ENCODE data around the gene MPRIP. TPM values are rescaled to one million over a fixed set of nuclear protein-coding genes. Genes with fewer than 3 reads are reported as not detected.

Gene MPRIP
- total RNA-seq, 2 experiments from 2014 or later, result 196 to 207 TPM

- DNase-seq, result no peak
- ChIA-PET POLR2A (interaction anchor here (1.5 kb wide), 1 partner anchor 10 kb away, joined by 3 read pairs; no protein-coding TSS in a partner anchor), CTCF (no interaction called here)
- Mint-ChIP-seq H3K4me3 (no peak overlapping the region), H3K36me3 (ENCODE audit: low read depth) (peaks cover 4% of the 10 kb centered on the region), H3K4me1 (peaks cover 16% of the 10 kb centered on the region), H3K9me3 (no peaks in the 10 kb centered on the region), H3K27ac (no peak overlapping the region), H3K27me3 (no peaks in the 10 kb centered on the region)
Measured at GRCh38 chr17:17063546-17064122, 21.4 kb downstream of the MPRIP start.

- Mint-ChIP-seq H3K4me3 (no peak overlapping the region), H3K27ac (no peak overlapping the region), H3K27me3 (no peaks in the 10 kb centered on the region), H3K9me3 (no peaks in the 10 kb centered on the region), H3K4me1 (peaks cover 16% of the 10 kb centered on the region), H3K36me3 (ENCODE audit: low read depth) (peaks cover 4% of the 10 kb centered on the region)
- POLR2A ChIA-PET, result no interaction called here
- no peak for DNase-seq
- CTCF ChIA-PET, result no interaction called here
Measured at GRCh38 chr17:17064322-17064721, 22.1 kb downstream of the MPRIP start.

- Mint-ChIP-seq H3K27me3 (no peaks in the 10 kb centered on the region), H3K36me3 (ENCODE audit: low read depth) (peaks cover 9% of the 10 kb centered on the region), H3K27ac (no peak overlapping the region), H3K4me3 (no peak overlapping the region), H3K9me3 (peaks cover 3% of the 10 kb centered on the region), H3K4me1 (peaks cover 21% of the 10 kb centered on the region)
- no peak for DNase-seq
- ChIA-PET POLR2A (no interaction called here), CTCF (no interaction called here)
Measured at GRCh38 chr17:17066021-17066420, 23.8 kb downstream of the MPRIP start.

- H3K9me3 Mint-ChIP-seq, result peaks cover 3% of the 10 kb centered on the region
- peaks cover 18% of the 10 kb centered on the region for H3K36me3 Mint-ChIP-seq (ENCODE audit: low read depth)
- no peak for DNase-seq
- H3K27me3 Mint-ChIP-seq, result no peaks in the 10 kb centered on the region
- no peak overlapping the region for H3K4me3 Mint-ChIP-seq
- POLR2A ChIA-PET, result no interaction called here
- no peak overlapping the region for H3K27ac Mint-ChIP-seq
- H3K4me1 Mint-ChIP-seq, result peaks cover 21% of the 10 kb centered on the region
- CTCF ChIA-PET, result no interaction called here
Measured at GRCh38 chr17:17067257-17067656, 25.0 kb downstream of the MPRIP start.

GRCh38 chr17:17069849-17070248, 27.6 kb downstream of the MPRIP start:
- peaks cover 3% of the 10 kb centered on the region for H3K9me3 Mint-ChIP-seq
- DNase-seq, result no peak
- peaks cover 18% of the 10 kb centered on the region for H3K36me3 Mint-ChIP-seq (ENCODE audit: low read depth)
- H3K27ac Mint-ChIP-seq, result no peak overlapping the region
- H3K4me3 Mint-ChIP-seq, result no peak overlapping the region
- ChIA-PET POLR2A (no interaction called here), CTCF (no interaction called here)
- no peaks in the 10 kb centered on the region for H3K27me3 Mint-ChIP-seq
- peaks cover 19% of the 10 kb centered on the region for H3K4me1 Mint-ChIP-seq

- H3K27me3 Mint-ChIP-seq, result no peaks in the 10 kb centered on the region
- DNase-seq, result no peak
- H3K4me1 Mint-ChIP-seq, result peaks cover 24% of the 10 kb centered on the region
- peaks cover 18% of the 10 kb centered on the region for H3K36me3 Mint-ChIP-seq (ENCODE audit: low read depth)
- CTCF ChIA-PET, result no interaction called here
- no peak overlapping the region for H3K27ac Mint-ChIP-seq
- peaks cover 3% of the 10 kb centered on the region for H3K9me3 Mint-ChIP-seq
- no peak overlapping the region for H3K4me3 Mint-ChIP-seq
- POLR2A ChIA-PET, result no interaction called here
Measured at GRCh38 chr17:17070931-17071330, 28.7 kb downstream of the MPRIP start.

- Mint-ChIP-seq H3K4me1 (peaks cover 24% of the 10 kb centered on the region), H3K27me3 (no peaks in the 10 kb centered on the region), H3K9me3 (peaks cover 3% of the 10 kb centered on the region), H3K27ac (no peak overlapping the region), H3K4me3 (no peak overlapping the region), H3K36me3 (ENCODE audit: low read depth) (peaks cover 18% of the 10 kb centered on the region)
- ChIA-PET POLR2A (no interaction called here), CTCF (no interaction called here)
- no peak for DNase-seq
Measured at GRCh38 chr17:17071531-17072360, 29.5 kb downstream of the MPRIP start.

GRCh38 chr17:17072546-17072945, 30.3 kb downstream of the MPRIP start:
- H3K36me3 Mint-ChIP-seq (ENCODE audit: low read depth), result peaks cover 18% of the 10 kb centered on the region
- H3K27me3 Mint-ChIP-seq, result no peaks in the 10 kb centered on the region
- H3K9me3 Mint-ChIP-seq, result peaks cover 3% of the 10 kb centered on the region
- H3K4me1 Mint-ChIP-seq, result peaks cover 24% of the 10 kb centered on the region
- POLR2A ChIA-PET, result no interaction called here
- H3K27ac Mint-ChIP-seq, result no peak overlapping the region
- H3K4me3 Mint-ChIP-seq, result no peak overlapping the region
- DNase-seq, result no peak
- CTCF ChIA-PET, result no interaction called here

GRCh38 chr17:17073030-17073564, 30.8 kb downstream of the MPRIP start:
- peaks cover 24% of the 10 kb centered on the region for H3K4me1 Mint-ChIP-seq
- peaks cover 3% of the 10 kb centered on the region for H3K9me3 Mint-ChIP-seq
- H3K27ac Mint-ChIP-seq, result no peak overlapping the region
- ChIA-PET CTCF (no interaction called here), POLR2A (no interaction called here)
- H3K27me3 Mint-ChIP-seq, result no peaks in the 10 kb centered on the region
- H3K36me3 Mint-ChIP-seq (ENCODE audit: low read depth), result peaks cover 23% of the 10 kb centered on the region
- no peak overlapping the region for H3K4me3 Mint-ChIP-seq
- DNase-seq, result no peak

- Mint-ChIP-seq H3K4me1 (peaks cover 24% of the 10 kb centered on the region), H3K27me3 (no peaks in the 10 kb centered on the region), H3K4me3 (no peak overlapping the region), H3K27ac (no peak overlapping the region), H3K9me3 (peaks cover 3% of the 10 kb centered on the region), H3K36me3 (ENCODE audit: low read depth) (peaks cover 27% of the 10 kb centered on the region)
- POLR2A ChIA-PET, result no interaction called here
- DNase-seq, result no peak
- CTCF ChIA-PET, result no interaction called here
Measured at GRCh38 chr17:17073581-17074403, 31.5 kb downstream of the MPRIP start.

GRCh38 chr17:17075125-17075781, 33.0 kb downstream of the MPRIP start:
- Mint-ChIP-seq H3K27ac (no peak overlapping the region), H3K9me3 (peaks cover 1% of the 10 kb centered on the region), H3K27me3 (no peaks in the 10 kb centered on the region), H3K36me3 (ENCODE audit: low read depth) (peaks cover 25% of the 10 kb centered on the region), H3K4me1 (peaks cover 20% of the 10 kb centered on the region), H3K4me3 (no peak overlapping the region)
- POLR2A ChIA-PET, result no interaction called here
- no peak for DNase-seq
- CTCF ChIA-PET, result no interaction called here

- no peak for DNase-seq
- CTCF ChIA-PET, result no interaction called here
Measured at GRCh38 chr17:17076066-17076465, 33.8 kb downstream of the MPRIP start.

GRCh38 chr17:17077101-17077500, 34.8 kb downstream of the MPRIP start:
- Mint-ChIP-seq H3K9me3 (no peaks in the 10 kb centered on the region), H3K27me3 (no peaks in the 10 kb centered on the region), H3K4me1 (peaks cover 20% of the 10 kb centered on the region), H3K27ac (no peak overlapping the region), H3K4me3 (no peak overlapping the region), H3K36me3 (ENCODE audit: low read depth) (peaks cover 15% of the 10 kb centered on the region)
- CTCF ChIA-PET, result no interaction called here
- POLR2A ChIA-PET, result no interaction called here
- DNase-seq, result no peak

More at GRCh38 chr17:17076066-17076465, 33.8 kb downstream of the MPRIP start:
- Mint-ChIP-seq H3K36me3 (ENCODE audit: low read depth) (peaks cover 23% of the 10 kb centered on the region), H3K4me1 (peaks cover 20% of the 10 kb centered on the region), H3K27ac (no peak overlapping the region), H3K27me3 (no peaks in the 10 kb centered on the region), H3K9me3 (no peaks in the 10 kb centered on the region), H3K4me3 (no peak overlapping the region)
- POLR2A ChIA-PET, result no interaction called here
